HG03571 (cell line): ENCODE results near the gene SLC10A7.

Experiments
- ATAC-seq: cut with Tn5 transposase; IDR thresholded peaks from one replicate; pipeline ENCODE4 v1.9.1; 2021; ENCODE audit not compliant: unreplicated experiment

SLC10A7 gene

DNA sequence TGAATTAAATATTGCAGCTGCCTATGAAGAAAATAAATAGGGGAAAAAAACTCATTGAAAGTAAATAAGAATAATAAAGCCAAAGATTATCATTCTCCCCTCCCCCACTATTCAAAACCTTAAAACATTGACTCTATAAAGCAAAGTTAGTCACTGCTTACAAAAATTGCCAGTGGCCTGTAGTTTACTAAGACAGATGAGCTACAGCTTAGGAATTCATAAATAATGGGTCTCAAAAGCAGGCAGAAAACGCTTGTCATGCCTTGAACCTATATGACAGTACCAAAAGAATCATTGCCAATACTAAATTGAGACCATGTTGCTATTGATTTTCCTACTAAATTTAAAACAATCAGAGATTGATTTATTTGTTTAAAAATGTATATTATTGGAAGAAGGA lies 78.9 kb downstream of the SLC10A7 start:
- ATAC-seq = no peak

DNA sequence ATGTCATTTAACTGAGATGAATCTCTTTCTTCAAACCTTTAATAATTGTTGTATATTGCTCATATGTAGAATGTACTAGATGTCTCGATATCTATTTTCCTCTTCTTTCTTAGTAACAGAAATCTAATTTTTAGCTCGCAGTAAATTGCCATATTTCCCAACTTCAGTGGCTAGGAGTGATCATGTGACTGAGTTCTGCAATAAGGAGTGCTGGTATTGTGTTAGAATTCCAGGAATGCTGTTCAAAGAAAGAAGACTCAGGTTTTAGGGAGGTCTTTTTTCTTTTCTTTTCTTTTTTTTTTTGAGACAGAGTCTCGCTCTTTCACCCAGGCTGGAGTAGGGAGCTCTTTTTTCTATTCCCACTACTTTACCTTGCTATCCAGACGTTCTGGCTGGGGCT lies 81.7 kb downstream of the SLC10A7 start:
- ATAC-seq = no peak

DNA sequence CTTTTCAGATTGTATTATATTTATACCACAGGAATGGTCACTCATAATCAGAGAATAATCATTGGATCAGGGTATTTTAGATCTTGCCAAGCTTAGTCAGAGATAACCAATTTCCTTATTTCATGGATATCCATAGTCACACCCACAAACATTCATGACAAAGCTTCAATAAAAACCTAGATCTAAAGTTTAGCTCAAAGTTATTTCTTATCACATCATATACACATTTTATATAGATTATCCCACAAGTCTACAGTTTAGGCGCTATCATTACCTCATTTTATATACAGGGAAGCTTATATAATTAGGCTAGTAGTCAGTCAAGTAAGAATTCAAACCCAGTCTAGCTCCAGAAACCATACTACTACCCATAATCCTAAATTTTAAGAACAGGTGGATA lies 82.3 kb downstream of the SLC10A7 start:
- no peak for ATAC-seq

DNA sequence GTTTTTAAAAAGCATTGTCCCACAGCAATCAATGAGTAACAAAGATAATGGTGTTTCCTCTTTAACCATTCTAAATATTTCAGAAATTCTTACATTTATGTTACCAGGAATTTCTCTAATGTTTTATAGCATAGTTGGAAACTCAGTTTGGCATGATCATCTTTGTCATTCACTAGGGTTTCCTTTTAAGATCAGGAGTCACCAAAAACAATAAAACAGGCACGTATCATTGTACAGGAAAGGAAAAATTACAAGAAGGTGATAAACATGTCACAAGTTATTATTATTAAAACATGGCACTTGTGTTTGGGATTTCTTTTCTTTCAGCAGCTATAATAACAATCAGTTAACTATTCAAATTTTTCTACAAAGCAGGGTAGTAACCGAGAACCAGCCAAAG lies 84.0 kb downstream of the SLC10A7 start:
- no peak for ATAC-seq

DNA sequence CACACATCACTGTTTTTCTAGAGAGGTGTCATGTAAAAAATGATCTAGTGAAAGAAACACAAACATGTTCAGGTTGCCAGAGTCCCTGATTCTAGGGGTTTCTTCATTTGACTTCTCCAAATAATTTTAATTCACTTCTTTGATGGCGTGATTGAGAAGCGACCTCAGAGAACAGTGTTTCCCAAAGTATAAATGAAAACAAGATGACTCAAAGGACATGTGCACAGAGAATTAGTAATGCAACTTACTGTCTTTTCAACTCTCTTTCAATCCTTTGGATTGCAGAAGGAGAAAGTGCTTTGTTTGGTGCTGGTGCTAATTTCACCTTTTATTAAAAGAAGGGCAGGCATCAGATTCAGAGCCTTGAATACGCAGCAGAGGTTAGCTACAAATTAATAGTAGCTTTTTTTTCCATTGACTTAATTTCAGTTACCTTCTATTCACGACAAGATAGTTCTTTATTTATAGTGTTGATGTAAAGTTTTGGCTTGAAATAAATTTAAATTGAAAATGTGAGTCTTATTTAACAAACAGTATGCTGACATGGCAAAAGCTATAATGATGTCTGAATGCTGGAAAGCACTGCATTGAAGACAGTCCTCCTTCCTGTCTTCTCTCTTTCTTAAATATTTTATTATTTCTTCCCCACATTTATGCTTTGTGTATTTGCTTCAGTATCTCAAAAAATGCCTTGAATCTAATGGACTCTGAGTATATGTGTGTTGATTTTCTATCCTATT lies 85.1 kb downstream of the SLC10A7 start:
- no peak for ATAC-seq

DNA sequence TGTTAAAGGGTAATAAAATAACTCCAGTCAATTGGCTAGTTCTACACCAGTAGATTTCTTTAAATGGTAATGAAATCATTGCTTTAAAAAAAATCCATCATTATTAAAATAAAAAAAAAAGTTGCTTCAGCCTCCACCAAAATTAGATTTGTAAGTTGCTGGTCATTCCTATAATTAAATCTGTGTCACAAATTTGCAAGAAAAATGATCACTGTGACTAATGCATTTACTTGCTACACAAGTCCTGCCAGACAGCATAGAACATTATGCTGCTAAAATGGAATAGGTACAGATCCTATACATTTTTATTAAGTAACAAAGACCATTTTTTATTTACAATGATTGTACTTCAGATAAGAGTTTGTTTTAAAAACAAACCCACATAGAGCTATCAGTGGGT lies 85.8 kb downstream of the SLC10A7 start:
- no peak for ATAC-seq

DNA sequence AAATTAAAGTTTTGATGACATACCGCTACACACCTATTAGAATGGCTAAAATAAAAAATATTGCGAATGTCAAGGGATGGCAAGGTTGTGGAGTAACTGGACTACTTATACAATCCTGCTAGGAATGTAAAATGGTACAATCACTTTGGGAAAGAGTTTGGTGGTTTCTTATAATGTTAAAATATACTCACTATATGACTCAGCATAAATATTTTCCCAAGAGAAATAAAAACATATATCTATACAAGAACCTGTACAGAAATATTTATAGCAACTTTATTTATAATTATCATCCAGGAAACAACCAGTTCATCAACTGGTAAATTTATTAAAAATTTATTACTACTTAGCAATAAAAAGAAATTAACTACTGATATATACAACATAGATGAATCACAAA lies 89.7 kb downstream of the SLC10A7 start:
- ATAC-seq = no peak

DNA sequence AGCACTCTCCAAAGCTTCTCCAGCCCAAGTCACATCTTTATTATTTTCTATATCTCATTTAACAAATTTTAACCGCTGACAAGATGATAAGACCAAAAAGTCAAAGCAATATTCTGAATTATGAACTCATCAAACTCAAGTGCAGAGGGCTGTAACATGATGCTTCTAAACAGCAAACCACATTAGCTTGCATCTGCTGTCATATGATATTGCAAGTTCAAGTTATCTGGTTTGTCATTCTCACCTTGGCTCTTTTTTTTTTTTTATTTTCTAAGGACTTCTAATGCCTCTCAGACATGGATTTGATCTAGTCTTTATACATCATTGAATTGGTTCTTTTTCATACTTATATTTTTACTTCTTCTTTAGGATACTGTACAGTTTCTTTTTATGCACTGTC lies 93.4 kb downstream of the SLC10A7 start:
- ATAC-seq = no peak

DNA sequence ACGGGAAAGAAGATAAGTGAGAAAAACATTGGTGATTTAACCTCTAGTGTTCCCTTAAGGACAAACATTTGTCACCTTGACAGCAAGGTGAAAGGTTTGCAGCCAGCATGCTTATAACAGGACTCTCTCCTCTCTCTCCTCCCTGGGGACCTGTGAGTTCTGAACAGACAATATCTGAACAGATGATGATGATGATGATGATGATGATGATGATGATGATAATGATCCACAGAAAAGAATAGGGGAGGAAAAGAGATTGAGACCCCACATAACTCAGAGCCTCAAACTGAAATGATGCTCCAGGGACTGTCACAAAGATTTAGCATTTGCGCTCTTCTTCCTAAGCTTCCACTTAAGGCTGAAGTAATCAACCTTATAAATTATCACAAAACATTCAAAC lies 103.9 kb downstream of the SLC10A7 start:
- no peak for ATAC-seq

DNA sequence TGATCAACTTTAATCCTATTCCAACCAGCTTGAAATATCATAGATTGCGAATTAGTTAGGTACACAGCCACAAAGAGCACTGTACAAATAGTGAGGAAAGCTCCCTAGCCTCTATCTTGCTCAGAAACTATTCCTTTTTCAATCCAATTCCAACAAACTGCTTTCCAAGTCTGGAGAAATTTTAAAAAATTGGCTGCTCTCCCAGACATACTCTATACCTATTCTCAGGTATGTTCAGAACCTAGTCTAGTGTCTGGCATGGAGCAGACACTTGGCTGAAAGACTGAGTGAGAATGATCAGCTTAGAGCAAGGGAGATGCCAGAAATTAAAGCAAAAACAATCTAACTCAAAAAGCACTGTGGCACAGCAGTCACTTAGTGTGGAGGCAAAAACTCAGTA lies 105.9 kb downstream of the SLC10A7 start:
- ATAC-seq = no peak

DNA sequence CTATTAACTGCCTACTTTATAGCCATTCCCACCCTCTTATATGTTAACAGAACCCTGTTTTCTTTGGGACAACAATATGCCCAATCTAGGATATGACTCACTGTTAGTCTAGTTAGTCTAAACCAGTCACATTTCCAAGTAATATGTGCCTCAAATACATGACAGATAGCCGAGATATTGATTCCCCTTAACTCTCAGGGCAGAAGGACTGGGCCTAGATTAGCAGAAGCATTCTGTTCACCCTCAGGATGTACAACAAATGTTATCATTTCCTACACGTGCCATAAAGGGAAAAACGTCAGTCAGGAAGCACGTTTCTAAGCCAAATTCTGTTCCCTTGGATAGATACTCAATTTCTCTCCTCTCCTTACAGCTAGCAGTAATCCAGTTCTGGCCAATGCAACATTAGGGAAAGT lies 114.1 kb downstream of the SLC10A7 start:
- no peak for ATAC-seq

DNA sequence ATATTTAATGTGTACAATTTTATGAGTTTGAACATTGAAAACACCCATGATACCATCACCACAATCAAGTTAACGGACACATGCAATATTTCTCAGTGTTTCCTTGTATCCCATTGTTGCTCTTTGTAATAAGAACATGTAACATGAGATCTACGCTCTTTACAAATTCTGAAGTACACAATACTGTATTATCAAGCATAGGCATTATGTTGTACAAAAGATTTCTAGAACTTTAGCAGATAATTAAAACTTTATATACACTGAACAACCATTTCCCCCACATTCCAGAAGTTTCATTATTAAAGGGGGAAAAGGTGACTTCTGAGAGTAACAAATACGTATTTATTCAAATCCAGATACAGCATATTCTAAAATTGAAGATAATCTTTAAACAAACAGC lies 114.5 kb downstream of the SLC10A7 start:
- ATAC-seq = no peak

DNA sequence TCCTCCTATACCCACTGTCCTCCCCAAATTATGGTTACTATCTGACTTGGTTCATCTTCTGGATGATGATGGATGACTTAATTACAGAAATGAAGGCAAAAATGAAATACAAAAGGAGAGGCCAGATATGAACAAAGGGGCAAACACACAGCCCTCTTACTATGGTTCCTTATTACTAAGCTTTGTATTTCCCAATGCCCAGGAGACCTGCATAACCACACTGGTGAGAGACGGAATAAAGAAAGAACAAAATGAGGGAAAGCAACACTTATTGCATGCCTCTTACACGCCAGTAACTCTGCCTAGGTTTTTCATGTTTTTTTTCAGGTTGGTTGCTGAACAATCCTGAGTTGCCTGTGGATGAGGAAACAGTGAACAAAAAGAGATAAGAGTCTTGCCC lies 120.5 kb downstream of the SLC10A7 start:
- no peak for ATAC-seq

DNA sequence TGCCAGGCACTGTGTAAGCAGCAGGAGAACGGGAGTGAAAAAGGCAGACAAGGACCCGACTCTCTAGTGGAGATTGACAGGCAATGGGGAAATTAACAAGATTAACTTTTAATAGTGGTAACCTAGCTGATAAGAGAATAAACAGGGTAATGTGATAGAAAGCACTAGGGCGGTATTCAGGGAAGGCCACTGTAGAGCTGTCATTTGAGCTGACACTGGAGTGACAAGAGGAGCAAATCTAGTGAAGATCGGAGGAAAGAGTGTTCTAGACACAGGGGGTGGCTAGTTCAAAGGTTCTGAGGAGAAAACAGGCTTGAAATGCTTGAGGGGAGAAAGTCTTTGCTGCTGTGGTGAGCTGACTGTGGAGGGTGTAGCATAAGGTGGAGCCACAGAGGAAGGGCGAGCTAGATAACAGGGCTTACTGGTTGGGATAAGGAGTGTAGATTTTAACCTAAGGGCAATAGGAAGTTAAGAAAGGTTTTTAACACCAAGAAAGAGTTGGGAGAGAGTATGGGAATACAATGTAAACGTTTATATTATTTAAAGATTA lies 122.8 kb downstream of the SLC10A7 start:
- ATAC-seq = no peak

DNA sequence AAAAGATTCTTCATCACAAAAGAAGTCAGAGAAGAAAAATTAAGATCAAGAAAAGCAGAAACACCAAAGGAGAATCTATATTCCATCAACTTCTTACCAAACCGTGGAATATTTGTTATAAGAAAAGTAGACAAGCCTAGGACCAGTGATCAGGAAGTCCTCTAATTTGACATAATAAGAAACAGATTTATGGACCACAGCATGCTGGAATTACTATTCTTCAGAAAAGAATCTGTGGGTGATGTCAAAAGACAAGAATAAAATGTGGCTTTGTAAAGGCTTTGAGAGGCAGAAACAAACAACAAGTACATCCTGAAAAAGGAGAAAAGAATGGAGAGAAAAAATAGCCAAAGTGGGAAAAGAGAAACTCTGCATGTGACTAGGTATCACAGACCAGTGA lies 123.3 kb downstream of the SLC10A7 start:
- ATAC-seq = no peak

DNA sequence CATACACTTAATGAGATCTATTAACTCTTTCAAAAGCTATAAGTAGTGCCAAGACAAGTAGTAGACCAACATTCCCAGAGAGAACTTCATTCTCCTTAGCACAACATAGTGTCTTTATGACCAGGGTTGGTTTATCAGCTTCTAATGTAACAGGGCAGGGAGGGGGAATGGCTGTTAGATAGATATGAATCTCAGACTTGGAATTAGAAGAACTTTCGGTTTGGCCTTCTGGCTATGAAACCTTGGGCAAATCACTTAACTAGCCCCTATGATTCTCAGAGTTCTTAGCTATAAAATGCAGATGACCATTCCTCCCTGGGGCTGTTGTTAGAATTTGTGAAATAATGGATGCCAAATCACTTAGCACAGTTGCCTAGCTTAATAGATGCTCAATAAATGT lies 132.2 kb downstream of the SLC10A7 start:
- ATAC-seq = no peak

DNA sequence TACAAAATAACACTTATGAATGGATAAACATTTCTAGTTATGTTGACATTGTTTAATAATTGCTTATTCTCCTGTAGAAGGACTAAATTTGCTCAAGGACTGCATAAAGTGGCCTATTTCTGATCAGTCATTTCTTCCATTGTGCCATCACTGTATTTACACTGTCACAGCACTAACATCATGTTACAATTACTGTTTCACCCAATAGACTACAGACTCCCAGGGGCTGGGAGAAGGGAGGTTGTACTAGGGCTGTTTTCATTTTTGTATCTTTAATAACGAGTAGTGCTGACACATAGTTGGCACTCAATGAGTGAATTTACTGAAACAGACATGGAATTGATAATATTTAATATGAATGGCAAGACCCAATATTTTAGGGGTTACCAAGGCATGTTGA lies 139.5 kb downstream of the SLC10A7 start:
- ATAC-seq = no peak

DNA sequence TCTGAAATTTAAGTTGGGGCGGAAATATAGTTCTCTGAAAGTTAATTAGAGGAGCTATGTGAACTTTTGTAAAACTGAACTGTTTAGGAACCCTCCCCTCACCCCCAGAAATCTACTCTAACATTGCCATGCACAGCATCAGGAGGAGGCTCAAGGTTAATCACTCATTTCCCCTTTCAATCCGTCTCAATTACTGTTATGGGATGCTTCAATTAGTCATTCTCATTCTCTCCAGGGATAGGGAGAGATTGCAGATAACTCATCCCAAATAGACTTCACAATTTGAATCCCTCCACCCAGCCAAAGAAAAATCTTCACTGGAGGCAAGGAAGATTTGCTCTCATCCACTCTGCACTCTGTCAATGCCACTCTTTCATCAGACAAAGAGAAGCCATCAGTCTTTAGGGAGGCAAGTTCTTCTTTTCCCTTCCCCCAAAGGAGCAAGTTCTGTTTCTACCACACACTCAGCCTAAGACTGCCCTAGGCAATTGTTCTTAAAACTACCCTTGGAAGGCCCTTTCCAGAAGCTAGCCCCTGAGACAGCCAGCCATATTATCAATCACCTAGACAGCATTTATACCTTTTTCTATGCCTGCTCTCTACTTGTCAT lies 140.4 kb downstream of the SLC10A7 start:
- no peak for ATAC-seq

DNA sequence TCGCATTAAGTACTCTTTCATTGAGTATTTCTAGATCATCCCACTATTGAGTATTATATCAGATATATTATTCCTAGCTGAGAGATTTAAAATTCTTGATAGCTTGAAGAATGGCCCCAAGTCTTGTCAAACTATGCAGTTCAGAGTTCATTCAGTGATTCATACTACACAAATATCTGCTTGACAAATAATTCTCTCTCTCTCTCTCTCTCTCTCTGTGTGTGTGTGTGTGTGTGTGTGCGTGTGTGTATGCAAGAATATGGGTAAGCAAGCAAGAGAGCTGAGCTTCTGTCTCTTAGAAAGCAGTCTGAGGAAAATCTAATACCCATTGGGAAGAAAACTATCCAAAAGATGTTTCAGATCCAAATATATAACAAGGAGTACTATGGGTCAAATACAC lies 142.0 kb downstream of the SLC10A7 start:
- no peak for ATAC-seq

DNA sequence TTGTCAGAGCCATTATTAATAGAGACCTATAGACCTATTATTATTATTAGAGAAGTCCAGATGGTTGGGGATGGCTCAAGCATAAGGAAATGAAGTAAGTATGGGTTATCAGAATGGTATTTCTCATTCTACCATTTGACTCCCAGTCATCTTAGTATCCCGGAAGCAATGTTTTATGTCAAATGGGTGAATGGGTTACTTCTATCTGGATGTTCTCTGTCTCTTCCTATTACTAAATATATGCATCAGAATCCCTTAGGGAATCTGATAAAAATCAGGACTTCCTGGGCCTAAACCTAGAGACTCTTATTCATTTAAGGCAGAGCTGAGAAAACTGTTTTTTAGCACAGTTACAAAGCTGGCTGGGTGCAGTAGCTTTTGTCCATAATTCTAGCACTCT lies 149.9 kb downstream of the SLC10A7 start:
- ATAC-seq = no peak

DNA sequence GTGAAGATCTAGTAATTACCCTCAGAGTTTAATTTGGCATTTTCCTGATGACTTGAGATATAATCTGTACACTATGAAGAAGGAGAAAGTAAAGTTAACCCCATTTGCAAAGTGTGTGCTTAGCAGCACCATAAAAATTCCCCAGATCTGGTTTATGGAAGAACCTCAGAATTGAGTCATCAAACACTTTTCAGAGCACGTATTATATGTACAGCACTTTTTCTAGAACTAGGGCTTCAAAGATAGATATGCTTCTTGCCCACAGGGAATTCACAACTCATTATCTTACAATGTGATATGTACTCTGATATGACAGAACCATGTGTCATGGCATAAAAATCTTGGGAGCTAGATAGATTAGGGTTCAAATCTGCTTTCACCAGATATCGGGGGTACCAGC lies 150.9 kb downstream of the SLC10A7 start:
- no peak for ATAC-seq

DNA sequence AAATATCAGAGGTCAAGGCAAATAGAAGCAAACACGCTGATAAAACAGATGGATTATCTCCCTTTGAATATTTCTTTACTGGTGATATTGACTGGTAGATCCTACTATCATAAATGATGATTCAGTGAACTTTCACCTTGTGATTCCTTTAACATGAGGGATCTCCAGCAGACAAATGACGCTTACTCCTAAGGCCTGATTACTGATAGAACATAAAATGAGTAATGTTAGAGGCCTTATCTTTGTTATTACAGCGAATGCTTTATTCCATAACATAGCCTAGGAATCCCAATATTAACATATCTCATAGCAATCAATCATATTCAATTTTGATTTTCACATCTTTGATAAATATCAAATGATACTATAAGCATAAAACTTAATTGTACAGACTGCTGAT lies 152.3 kb downstream of the SLC10A7 start:
- ATAC-seq = no peak

DNA sequence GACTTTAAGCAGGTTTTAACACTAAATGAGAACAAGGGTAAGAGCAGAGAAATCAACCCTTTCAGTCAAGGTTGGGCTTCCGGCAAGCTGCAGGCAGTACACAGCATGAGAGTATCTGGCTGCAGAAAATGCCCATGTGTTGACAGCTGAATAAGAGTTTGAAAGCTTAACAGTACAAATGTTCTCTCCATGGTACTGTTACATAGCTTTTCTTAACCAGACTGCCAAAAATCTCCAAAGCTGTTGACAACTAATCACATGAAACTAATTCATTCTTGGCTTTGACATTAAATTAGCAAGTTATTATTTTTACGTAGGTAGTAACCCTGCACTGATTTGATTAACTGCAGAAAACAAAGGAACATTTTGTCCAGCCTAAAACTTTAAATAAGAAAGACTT lies 153.5 kb downstream of the SLC10A7 start:
- ATAC-seq = no peak
